HG03575 (cell line): Measurements from ENCODE around the gene MEMO1.
A peak's percentile ranks its signal among the peaks of the same experiment; 100 is the strongest.

Experiments used
- ATAC-seq: cut with Tn5 transposase; IDR thresholded peaks from one replicate; pipeline ENCODE4 v1.9.1; 2021; ENCODE audit not compliant: unreplicated experiment, insufficient number of reproducible peaks, low FRiP score; ENCODE audit errors: extremely low read depth

Gene MEMO1

GRCh38 chr2:32002406-32002805 lies 8.4 kb downstream of the MEMO1 start:
- no peak for ATAC-seq

DNA sequence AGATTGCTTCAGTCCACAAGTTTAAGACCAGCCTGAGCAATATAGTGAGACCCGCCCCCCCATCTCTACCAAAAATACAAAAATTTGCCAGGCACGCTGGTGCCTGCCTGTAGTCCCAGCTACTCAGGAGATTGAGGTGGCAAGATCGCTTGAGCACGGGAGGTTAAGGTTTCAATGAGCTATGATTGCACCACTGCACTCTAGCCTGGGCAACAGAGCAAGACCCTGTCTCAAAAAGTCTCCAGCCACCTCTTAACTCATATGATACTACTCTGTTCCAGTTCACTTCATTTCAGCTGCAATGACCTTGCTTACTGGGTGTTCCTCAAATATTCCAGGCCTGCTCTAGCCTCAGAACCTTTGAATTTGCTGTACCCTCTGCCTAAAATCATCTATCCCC lies 11.4 kb downstream of the MEMO1 start:
- no peak for ATAC-seq

DNA sequence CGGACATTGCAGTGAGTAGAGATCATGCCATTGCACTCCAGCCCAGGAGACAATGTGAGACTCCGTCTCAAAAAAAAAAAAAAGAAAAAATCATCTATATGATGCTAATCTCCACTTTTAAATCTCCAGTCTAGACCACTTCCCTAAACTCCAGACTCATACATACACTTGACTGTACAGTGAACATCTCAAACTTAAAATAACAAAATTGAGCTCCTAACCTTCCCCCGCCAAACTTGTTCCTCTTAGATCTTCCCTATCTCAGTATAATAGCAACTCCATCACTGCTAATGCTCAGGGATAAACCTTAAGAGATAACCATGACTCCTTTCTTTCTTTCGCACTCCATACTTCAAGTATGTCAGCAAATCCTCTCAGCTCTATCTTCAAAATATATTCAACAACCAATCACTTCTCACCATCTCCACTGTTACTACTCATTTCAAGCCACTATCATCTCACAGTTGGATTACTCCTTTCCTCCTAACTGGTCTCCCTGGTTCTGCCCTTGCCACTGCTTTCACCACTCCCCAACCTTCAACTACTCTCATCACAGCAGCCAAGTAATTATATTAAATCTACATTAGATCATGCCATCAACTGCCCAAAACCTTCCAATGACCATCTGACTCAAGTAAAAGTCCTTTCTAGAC lies 12.0 kb downstream of the MEMO1 start:
- no peak for ATAC-seq

- ATAC-seq: no peak
These were observed 13.2 kb downstream of the MEMO1 start for GRCh38 chr2:31997653-31998052.

GRCh38 chr2:31996571-31997150 lies 14.1 kb downstream of the MEMO1 start:
- no peak for ATAC-seq

- ATAC-seq: no peak
These were observed 17.9 kb downstream of the MEMO1 start for GRCh38 chr2:31992934-31993333.

DNA sequence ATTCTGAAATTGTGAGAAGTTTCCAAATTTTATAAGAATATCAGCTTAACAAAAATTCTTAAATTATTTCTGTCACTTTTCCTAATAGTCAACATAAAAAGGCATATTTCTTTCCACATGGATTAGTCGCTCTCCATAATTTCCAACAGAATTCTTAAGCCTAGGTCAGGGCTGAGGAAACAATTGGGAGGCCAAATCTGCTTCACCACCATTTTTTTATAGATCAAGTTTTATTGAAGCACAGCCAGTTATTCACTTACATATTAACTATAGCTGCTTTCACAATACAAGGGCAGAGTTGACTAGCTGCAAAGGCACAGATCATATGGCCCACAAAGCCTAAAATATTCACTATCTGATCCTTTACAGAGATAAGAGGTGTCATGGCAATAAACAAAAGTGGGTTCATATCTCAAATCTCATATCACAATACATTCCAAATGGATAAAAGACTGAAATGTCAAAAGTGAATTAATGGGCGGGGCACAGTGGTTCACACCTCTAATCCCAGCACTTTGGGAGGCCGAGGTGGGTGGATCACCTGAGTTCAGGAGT lies 18.7 kb downstream of the MEMO1 start:
- no peak for ATAC-seq

GRCh38 chr2:31989946-31990345 lies 20.9 kb downstream of the MEMO1 start:
- no peak for ATAC-seq

DNA sequence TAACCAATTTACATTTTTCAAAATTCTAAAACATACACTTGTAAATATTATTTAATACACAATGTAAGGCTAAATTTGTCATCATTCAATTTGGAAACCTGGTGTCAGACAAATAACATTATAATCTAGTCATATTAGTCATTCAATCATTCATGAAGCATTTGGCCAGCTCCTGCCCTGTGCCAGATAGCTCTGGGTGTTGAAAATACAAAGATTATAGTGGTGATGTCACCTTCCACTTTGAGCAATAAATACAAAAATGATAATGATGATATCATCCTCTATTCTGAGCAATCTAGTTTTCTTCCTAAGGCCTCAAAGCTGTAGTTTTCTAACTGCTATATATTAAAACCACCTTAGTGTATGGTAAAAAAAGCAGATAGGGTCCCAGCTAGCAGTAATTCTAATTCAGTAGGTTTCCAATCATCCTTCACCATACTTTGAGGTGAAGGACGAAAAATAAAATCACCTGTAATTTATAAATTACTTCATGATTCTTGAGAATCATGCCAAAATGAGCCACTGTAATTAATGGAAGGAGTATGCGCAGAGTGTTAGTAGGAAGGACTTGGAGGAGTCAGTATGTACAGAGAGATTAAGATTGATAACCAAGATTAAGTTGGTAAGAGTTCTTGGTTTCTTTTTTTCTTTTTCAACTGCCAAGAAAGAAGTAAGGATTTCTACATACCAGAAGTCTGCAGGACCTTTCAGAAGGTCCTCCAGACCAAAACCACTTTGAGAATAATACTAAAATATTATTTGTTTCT lies 23.2 kb downstream of the MEMO1 start:
- ATAC-seq: no peak

- no peak for ATAC-seq
These were observed 23.9 kb downstream of the MEMO1 start for GRCh38 chr2:31986906-31987305.

DNA sequence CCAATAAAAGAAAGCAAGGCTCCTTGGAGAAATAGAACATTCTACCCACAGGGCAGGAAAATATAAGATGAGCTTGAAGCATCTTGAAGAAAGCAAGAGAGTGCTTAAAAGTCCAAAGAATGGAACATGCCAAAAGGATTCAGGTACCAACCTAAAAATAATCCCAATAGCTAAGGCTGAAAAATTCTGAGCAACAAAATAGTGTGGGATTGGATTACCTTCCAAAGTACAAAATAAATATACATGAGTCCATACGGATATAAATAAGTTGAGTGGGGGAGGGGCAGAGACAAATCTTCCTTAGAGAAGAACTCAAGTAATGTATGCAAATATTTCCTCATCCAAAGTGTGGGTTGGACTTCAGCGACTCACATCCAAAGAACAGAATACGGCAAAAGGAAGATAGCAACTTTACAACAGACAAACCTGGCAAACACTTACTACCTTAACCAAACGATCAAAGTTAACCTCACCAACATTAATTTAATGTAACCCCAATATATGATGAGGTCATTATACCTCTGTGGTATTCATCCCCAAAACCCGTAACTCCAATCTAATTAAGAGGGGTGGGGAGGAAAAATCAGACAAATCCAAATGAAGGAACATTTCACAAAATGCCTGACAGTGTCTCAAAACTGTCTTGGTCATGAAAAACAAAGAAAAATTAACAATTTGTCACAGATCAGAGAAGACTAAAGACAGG lies 26.9 kb downstream of the MEMO1 start:
- ATAC-seq: no peak

GRCh38 chr2:31980674-31981356 lies 30.0 kb downstream of the MEMO1 start:
- peak; percentile 98 for ATAC-seq

GRCh38 chr2:31979956-31980355 lies 30.9 kb downstream of the MEMO1 start:
- ATAC-seq: no peak

DNA sequence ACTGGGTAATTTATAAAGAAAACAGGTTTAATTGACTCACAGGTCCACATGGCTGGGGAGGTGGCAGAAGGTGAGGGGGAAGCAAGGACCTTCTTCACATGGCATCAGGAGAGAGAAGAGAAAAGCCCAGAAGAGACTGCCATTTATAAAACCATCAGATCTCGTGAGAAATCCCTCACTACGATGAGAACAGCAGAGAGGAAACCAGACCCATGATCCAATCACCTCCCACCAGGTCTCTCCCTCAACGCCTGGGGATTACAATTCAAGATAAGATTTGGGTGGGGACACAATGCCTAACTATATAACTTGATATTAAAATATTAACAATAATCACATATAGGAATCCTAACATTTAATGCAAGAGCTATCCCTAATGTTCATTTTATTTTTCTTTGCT lies 31.8 kb downstream of the MEMO1 start:
- ATAC-seq: no peak

- ATAC-seq: no peak
These were observed 32.4 kb downstream of the MEMO1 start for GRCh38 chr2:31978436-31978835.

DNA sequence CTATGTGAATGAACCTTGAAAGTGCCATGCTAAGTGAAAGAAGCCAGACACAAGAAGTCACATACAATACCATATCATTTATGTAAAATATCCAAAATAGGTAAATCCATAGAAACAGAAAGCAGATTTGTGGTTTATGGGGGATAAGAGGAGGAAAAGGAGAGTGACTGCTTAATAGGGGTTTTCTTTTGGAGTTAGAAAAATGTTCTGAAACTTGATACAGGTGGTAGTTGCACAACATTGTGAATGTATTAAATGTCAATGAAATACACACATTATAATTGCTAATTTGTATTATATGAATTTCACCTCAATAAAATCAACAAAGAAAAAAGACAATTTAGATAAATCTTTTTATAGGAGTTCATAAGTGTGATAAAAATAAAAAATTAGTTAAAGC lies 37.1 kb downstream of the MEMO1 start:
- no peak for ATAC-seq

DNA sequence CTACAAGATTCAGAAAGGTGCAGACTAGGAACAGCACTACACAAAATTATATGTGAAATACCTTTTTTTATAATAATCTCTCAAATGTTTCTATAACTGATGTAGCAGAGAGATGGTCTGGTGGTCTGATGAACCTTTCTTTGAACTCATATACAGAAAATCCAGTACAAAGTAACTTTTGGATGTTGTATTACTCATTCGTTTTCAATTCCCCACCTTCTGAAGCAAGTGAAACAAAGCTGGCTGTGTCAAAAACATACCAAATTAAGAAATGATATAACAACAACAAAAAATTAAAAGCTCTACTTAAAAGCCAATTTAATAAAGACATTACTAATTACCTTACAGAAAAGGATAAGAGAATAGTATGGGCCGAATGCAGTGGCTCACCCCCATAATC lies 38.7 kb downstream of the MEMO1 start:
- ATAC-seq: no peak

GRCh38 chr2:31969178-31969577 lies 41.6 kb downstream of the MEMO1 start:
- no peak for ATAC-seq

DNA sequence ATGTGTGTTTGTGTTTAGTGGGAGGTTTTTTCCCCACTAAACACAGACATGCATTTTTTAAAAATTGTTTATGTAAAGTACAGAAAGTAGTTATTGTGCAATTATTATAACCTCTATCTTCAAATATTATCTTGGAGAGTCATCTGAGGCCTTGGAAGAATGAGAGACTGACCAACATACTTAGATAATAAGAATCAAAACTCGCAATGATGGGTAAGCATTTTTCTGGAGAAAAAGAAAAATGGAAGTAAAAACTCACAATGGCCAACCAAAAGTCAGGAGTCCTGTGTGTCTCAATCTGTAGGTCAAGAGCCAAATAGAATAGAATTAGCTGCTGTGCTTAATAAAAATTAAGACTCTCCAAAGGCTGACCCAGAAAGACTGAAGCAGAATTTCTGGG lies 43.0 kb downstream of the MEMO1 start:
- no peak for ATAC-seq
